Glutamatergic neuron (in vitro differentiated cells): Measurements from ENCODE around the gene OR5A1. TPM values are rescaled to one million over a fixed set of nuclear protein-coding genes. Genes with fewer than 3 reads are reported as not detected.

Experiments used
- DNase-seq: peaks from one replicate; pipeline ENCODE4 v3.0.0; 2022
- H3K27ac Mint-ChIP-seq: one replicate; pipeline ENCODE4 v1.8.0; 2020; ENCODE audit warnings: mild to moderate bottlenecking, mixed read lengths, inconsistent platforms; ENCODE audit not compliant: unreplicated experiment
- H3K27me3 Mint-ChIP-seq: one replicate; pipeline ENCODE4 v1.8.0; 2020; ENCODE audit warnings: mild to moderate bottlenecking, moderate library complexity, mixed read lengths, inconsistent platforms; ENCODE audit not compliant: unreplicated experiment
- H3K36me3 Mint-ChIP-seq: one replicate; pipeline ENCODE4 v1.8.0; 2020; ENCODE audit warnings: mild to moderate bottlenecking, mixed read lengths, inconsistent platforms; ENCODE audit not compliant: unreplicated experiment
- H3K4me1 Mint-ChIP-seq: one replicate; pipeline ENCODE4 v1.8.0; 2020; ENCODE audit warnings: mild to moderate bottlenecking, low read depth, mixed read lengths, inconsistent platforms; ENCODE audit not compliant: unreplicated experiment
- H3K4me3 Mint-ChIP-seq: one replicate; pipeline ENCODE4 v1.8.0; 2020; ENCODE audit warnings: mild to moderate bottlenecking, mixed read lengths, inconsistent platforms; ENCODE audit not compliant: unreplicated experiment
- H3K9me3 Mint-ChIP-seq: one replicate; pipeline ENCODE4 v1.8.0; 2020; ENCODE audit warnings: mild to moderate bottlenecking, moderate library complexity, mixed read lengths, inconsistent platforms; ENCODE audit not compliant: unreplicated experiment
- total RNA-seq: library from RNA; stranded (reverse); fragmentation: NEBNext Ultra II Directional; extraction: Animal tissue kit (Norgen Biotek cat#: 25700); gene quantifications from one replicate; pipeline ENCODE4 v1.2.1, GENCODE V29; 2021; ENCODE audit not compliant: unreplicated experiment
- TF ChIP-seq, protein P1 (sequence below): fragments of 200-600 bp; sonication (generic); IDR thresholded peaks from one replicate; pipeline ENCODE4 v1.5.0; 2021; ENCODE audit not compliant: partially characterized antibody, unreplicated experiment

The OR5A1 gene
- total RNA-seq, 1 donor from 2014 or later, result not detected

DNA sequence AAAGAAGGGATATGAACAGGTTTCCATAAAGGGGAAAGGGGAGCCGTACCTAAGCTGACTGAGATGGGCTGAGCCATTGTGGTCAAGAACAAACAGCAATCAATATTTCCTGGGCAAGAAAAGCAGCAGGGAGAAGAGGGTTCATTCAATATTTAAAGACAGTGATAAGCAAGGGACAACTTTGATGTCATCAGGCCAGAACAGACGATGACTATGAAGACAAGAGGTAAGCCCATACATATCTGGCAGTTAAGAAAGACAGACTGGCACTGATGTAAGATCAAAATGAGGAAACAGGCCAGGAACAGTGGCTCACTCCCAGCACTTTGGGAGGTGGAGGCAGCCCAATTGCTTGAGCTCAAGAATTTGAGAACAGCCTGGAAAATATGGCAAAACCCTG lies 12.4 kb upstream of the OR5A1 start:
- no peaks in the 10 kb centered on the region for H3K36me3 Mint-ChIP-seq
- no peaks in the 10 kb centered on the region for H3K27me3 Mint-ChIP-seq
- DNase-seq, result no peak
- TF ChIP-seq, protein P1, sequence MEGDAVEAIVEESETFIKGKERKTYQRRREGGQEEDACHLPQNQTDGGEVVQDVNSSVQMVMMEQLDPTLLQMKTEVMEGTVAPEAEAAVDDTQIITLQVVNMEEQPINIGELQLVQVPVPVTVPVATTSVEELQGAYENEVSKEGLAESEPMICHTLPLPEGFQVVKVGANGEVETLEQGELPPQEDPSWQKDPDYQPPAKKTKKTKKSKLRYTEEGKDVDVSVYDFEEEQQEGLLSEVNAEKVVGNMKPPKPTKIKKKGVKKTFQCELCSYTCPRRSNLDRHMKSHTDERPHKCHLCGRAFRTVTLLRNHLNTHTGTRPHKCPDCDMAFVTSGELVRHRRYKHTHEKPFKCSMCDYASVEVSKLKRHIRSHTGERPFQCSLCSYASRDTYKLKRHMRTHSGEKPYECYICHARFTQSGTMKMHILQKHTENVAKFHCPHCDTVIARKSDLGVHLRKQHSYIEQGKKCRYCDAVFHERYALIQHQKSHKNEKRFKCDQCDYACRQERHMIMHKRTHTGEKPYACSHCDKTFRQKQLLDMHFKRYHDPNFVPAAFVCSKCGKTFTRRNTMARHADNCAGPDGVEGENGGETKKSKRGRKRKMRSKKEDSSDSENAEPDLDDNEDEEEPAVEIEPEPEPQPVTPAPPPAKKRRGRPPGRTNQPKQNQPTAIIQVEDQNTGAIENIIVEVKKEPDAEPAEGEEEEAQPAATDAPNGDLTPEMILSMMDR, result no peak
- H3K9me3 Mint-ChIP-seq, result peaks cover 8% of the 10 kb centered on the region
- H3K27ac Mint-ChIP-seq, result no peak overlapping the region
- H3K4me3 Mint-ChIP-seq, result peak overlapping the region; percentile 26
- H3K4me1 Mint-ChIP-seq, result peaks cover 18% of the 10 kb centered on the region

DNA sequence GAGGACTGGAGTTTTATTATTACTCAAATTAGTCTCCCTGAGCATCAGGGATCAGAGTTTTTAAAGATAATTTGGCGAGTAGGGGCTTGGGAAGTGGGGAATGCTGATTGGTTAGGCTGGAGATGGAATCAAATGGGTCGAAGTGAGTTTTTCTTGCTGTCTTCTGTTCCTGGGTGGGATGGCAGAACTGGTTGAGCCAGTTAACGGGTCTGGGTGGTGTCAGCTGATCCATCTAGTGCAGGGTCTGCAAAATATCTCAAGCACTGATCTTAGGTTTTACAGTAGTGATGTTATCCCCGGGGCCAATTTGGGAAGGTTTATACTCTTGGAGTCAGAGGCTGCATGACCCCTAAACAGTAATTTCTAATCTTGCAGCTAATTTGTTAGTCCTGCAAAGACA lies 11.1 kb upstream of the OR5A1 start:
- Mint-ChIP-seq H3K27me3 (no peaks in the 10 kb centered on the region), H3K4me1 (peaks cover 18% of the 10 kb centered on the region), H3K4me3 (peak overlapping the region; percentile 2), H3K27ac (no peak overlapping the region), H3K9me3 (peaks cover 8% of the 10 kb centered on the region), H3K36me3 (no peaks in the 10 kb centered on the region)
- TF ChIP-seq, protein P1, result no peak
- no peak for DNase-seq

DNA sequence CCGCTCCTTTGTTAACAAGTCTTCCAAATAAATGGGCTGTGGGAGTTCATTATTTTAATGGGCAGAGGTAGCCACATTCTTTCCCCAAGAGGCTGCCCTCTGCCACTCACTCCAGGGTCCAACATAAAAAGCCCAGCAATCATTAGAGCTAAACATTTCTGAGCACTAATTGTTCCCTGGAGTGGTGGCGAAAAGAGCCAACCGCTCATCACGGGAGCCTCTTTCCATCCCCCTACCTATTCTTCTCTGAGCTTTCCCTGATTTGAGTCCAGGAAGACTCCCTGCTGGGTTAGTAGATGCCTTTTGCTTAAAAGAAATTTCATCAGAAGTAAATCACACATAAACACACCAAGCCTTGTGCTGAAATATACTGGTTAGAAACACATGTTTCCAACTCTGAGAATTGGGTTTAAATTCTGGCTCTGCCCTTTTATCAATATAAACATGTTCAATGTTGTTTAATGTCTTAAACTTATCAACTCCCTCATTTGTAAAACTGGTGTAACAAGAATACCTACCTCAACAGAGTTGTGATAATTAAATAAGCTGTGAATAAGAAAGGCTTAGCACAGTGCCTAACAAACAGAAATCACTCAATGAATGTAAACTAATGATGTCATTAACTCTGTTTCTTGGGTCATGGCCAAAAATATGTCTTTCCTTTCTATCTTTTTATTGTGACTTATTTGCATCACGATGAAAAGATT lies 9.8 kb upstream of the OR5A1 start, which contains the start of gene OR5A2:
Gene OR5A2, minus strand, starts transcription at position 53 of the 707 bp plus-strand sequence. CDS start 3,460 bp downstream, outside the sequence.
- H3K36me3 Mint-ChIP-seq, result no peaks in the 10 kb centered on the region
- H3K4me1 Mint-ChIP-seq, result peaks cover 18% of the 10 kb centered on the region
- peak; percentile 34 for DNase-seq
- peak within 1 kb of the TSS; percentile 66 for H3K4me3 Mint-ChIP-seq
- peak within 1 kb of the TSS; percentile 85 for H3K27ac Mint-ChIP-seq
- TF ChIP-seq, protein P1, result no peak
- peaks cover 8% of the 10 kb centered on the region for H3K9me3 Mint-ChIP-seq
- no peaks in the 10 kb centered on the region for H3K27me3 Mint-ChIP-seq

DNA sequence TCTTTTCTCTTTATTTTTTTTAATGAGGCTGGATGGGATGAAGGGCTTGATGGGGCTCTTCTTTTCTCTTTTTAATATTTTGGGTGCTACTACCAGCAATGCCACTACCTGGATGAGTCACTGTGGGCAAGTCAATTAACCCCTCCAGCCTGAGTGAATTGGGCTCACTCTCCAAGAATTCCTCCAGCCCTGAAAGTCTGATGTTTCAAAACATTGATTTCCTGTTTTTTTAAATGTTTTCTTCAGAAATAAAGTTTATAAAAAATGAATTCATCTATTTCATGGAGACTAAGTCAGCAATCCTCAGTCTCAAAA lies 9.2 kb upstream of the OR5A1 start:
- no peak overlapping the region for H3K4me3 Mint-ChIP-seq
- H3K9me3 Mint-ChIP-seq, result peaks cover 8% of the 10 kb centered on the region
- DNase-seq, result no peak
- no peaks in the 10 kb centered on the region for H3K27me3 Mint-ChIP-seq
- no peak overlapping the region for H3K27ac Mint-ChIP-seq
- H3K36me3 Mint-ChIP-seq, result no peaks in the 10 kb centered on the region
- H3K4me1 Mint-ChIP-seq, result peaks cover 18% of the 10 kb centered on the region
- TF ChIP-seq, protein P1, result no peak

DNA sequence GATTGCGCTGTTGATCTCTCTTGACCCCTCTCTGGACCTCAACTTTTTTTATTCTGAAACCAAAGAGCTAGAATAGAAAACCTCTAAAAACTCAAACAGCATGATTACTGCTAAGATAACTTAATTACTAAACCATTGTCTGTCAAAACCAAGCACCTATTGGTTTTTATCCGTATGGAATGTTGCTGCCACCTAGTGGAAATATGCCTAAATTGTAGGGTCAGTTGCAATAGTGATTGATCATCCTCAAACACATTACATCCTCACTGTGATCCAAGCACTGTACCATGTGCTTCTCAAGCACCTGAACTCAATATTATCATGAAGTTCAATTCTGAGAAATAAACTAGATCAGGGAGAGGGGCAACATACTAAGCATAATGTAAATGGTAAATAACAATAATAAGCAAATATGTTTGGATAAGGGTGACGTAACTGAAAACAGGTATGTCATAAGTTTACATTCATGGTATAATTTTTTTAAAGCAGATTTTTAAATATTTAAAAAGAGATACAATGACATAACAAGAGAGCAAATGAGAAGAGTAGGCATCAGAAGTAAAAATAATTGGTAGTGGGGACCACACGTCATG lies 6.2 kb upstream of the OR5A1 start:
- no peak overlapping the region for H3K4me3 Mint-ChIP-seq

More for the DNA sequence above, 6.2 kb upstream of the OR5A1 start:
- Mint-ChIP-seq H3K4me1 (peaks cover 14% of the 10 kb centered on the region), H3K36me3 (no peaks in the 10 kb centered on the region), H3K9me3 (peaks cover under 1% of the 10 kb centered on the region), H3K27me3 (no peaks in the 10 kb centered on the region), H3K27ac (no peak overlapping the region)
- TF ChIP-seq, protein P1, result peak; percentile 91
- DNase-seq, result no peak
